Right kidney (tissue), 1 donor: ENCODE data around the gene STAG2.

Experiments
- DNase-seq: peaks from one replicate; pipeline ENCODE4 v3.0.0-alpha.2; 2016

The STAG2 gene

DNA sequence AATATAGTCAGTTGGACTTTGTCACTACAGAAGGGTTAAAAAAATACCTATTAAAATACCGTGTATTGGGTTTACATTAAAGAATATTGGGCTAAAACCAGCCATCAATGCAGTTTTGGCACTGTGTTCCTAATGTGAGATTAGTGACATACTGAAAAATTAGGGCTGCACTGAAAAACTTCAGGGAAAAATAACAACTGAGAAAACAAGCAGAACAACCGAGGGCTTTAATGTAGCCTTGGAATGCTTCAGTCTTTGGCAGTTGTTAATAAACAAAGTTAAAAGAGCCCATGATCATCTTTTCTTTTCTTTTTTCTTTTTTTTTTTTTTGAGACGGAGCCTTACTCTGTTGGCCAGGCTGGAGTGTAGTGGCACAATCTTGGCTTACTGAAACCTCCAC lies 12.4 kb downstream of the STAG2 start:
- DNase-seq, result no peak

DNA sequence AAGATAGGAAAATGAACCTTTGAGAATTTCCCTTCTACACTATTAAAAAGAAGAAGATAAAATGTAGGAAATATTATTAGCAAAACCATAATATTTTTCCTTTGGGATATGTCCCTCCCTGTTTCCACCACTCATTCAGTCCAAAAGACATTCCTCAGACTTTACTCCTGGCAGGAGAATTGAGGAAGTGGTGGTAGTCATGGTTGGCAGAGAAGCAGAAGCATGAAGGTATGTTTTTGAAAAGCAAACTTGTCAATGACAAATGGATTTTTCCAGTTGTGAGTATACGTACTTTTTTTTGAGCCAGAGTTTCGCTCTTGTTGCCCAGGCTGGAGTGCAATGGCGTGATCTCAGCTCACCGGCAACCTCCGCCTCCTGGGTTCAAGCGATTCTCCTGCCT lies 13.7 kb downstream of the STAG2 start:
- no peak for DNase-seq

- no peak for DNase-seq
Observed at GRCh38 chrX:123976706-123977316, 15.3 kb downstream of the STAG2 start.

DNA sequence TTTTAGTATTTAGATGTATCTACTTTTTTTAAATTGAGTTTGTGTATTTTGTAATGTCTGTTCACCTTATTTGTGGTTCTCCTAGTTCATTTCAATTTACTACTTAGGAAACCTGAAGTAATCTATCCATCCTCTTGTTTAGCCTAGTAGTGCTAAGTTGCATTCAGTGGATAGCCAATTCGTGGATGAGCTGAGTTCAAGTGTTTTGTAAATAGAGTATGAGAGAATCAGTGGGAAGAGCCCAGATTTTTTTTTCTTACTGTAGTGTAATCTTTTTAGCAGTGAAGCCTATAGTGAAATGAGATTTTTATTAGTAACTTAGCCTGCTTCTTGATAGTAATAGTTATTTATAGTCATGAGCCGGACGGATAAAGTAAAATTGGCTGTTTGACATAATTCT lies 21.7 kb downstream of the STAG2 start:
- no peak for DNase-seq

DNA sequence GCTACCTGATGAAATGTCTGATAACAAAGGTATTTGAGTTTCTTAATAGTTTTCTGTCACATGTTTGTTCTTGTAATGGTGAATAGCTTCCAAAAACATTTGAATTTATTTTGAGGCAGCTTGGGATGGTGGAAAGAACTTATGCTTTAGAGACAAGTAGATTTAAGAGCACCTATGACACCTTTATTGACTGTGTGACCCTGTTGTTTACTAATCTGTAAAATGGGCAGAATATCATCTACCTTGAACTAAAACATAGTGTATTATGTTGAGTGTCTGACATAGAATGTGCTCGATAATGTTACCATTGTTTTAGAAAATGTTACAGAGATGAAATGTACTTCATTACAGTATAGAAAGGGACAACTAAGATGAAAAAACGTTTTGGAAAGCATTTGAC lies 24.9 kb downstream of the STAG2 start:
- DNase-seq, result no peak

GRCh38 chrX:123988423-123989111 lies 27.1 kb downstream of the STAG2 start:
- DNase-seq, result no peak

- no peak for DNase-seq
Observed at GRCh38 chrX:123989235-123989634, 27.7 kb downstream of the STAG2 start.

DNA sequence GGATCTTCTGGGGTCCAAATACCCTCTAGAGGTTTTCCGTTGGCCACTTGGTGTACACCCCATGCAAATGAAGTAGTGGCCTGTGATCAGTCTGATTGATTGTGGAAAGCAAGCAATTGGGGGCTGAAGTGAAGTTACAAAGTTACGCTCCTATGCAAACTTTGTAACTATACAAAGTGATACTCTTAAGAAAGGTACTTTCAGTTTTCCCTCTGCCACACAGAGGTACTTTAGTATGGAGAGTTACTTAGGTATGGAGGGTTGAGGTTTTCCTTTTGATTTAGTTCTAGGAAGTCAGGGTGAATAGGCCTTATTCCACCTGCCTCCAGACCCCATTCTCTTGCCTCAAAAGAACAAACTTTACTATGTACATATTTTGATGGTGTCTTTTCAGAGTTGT lies 28.7 kb downstream of the STAG2 start:
- no peak for DNase-seq

GRCh38 chrX:123990602-123991001 lies 29.1 kb downstream of the STAG2 start:
- DNase-seq, result no peak

DNA sequence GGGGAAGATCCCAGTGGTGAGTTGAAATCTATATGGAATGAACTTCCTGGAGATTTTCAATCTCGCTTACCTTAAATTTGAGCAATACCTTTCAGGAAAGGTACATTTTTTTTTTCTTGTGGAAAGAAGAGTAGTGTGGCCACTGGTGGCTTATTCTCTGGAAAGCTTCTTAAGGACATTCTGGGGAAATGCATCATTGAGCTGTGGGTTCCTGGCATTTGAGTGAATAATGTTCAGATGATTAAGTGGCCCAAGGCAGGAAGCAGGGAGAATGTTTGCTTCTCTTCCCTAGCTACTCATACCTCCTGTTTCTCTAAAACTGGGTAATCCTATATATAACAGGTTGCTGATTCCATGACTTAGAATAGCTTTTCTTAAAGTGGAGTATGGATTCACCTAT lies 31.8 kb downstream of the STAG2 start:
- no peak for DNase-seq

GRCh38 chrX:123993904-123994635 lies 32.6 kb downstream of the STAG2 start:
- no peak for DNase-seq

GRCh38 chrX:123994730-123995129 lies 33.2 kb downstream of the STAG2 start:
- no peak for DNase-seq

DNA sequence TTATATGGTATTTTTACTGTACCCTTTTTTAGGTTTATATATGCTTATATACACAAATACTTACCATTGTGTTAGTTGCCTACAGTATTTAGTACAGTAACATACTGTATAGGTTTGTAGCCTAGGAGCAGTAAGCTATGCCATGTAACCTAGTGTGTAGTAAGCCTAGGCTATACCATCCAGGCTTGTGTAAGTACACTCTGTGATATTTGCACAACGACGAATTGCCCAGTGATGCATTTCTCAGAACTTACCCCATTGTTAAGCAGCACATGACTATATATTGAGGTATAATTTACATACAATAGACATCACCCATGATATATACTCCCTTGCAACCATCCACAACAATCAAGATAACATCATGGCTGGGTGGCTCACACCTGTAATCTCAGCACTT lies 40.1 kb downstream of the STAG2 start:
- DNase-seq, result no peak

DNA sequence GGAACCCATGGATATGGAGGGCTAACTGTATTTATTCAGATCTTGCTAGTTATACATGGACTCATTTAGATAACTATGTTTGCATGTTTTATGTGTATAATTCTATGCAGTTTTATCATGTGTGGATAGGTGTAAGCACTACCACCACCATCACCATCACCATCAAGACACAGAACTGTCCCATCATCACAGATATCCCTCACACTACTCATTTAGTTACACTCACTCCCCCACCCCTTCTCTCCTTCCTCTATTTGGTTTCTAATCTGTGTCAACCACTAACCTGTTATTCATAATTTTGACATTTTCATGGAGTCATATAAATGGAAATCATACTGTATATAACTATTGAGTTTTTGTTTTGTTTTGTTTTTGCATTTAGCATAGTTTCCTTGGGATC lies 43.7 kb downstream of the STAG2 start:
- no peak for DNase-seq

DNA sequence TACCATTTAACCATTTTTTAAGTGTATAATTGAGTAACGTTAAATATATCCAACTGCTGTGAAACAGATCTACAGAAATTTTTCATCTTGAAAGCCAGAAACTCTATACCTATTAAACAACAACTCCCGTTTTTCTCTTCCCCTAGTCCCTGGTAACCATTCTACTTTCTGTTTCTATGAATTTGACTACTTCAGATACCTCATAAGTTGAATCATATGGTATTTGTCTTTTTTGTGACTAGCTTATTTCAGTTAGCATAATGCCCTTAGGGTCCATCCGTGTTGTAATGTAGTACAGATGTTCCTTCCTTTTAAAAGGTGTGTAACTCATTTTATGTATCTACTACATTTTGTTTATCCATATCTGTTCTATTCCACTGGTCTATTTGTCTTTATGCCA lies 48.7 kb downstream of the STAG2 start:
- no peak for DNase-seq

DNA sequence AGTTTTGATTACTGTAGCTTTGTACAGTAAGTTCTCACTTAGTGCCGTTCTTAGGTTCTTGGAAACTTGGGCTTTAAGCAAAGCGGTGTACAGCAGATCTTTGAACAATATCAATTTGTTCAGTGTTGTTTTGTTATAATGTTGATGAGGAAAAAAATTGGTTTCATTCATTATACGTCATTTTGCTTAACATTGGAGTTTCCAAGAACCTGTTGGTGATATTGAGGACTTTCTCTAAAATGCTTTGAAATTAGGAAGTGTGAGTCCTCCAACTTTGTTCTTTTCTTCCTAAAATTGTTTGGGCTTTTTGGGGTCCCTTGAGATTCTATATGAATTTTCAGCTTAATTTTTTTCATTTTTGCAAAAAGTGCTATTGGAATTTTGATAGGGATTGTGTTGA lies 49.1 kb downstream of the STAG2 start:
- DNase-seq, result no peak

GRCh38 chrX:124015721-124016120 lies 54.2 kb downstream of the STAG2 start:
- no peak for DNase-seq

DNA sequence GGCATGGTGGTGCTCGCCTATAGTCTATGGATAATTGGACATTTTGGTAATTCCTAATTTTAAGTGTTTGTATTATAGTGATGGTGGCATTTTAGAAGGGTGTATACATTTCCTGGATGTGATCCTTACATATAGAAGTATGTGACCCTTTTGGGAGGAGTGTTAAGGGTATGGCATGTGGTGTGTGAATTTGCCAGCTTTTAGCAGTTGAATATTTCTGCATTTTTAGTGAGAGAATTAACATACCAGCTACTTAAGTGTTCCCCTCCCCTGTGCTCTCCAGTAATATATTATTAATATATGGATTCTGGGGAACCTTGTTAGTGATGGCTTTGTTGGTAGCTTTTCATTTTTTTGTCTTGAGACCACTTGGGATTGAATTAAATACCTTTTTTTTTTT lies 55.3 kb downstream of the STAG2 start:
- DNase-seq, result no peak

- no peak for DNase-seq
Observed at GRCh38 chrX:124018023-124018422, 56.5 kb downstream of the STAG2 start.

DNA sequence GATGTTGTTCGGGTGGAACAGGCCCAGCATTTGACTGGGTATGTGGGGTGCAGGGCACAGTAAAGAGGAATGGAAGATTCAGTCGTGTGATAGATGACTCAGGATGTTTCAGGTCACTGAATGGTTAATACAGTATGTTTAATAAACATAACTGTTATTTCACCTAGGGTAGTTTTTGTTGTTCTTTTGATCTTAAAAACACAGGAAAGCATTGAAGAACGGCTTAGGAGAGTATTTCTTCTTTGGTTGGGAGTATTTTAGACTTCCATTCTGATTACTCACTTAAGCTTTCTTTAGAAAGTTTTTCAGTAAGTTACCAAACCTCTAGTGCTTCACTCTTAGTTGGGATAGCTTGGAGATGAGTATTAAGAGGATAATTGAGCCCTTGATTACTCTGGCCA lies 62.3 kb downstream of the STAG2 start:
- DNase-seq, result no peak

GRCh38 chrX:124026529-124026928 lies 65.0 kb downstream of the STAG2 start:
- no peak for DNase-seq

GRCh38 chrX:124028182-124028581 lies 66.7 kb downstream of the STAG2 start:
- DNase-seq, result no peak

DNA sequence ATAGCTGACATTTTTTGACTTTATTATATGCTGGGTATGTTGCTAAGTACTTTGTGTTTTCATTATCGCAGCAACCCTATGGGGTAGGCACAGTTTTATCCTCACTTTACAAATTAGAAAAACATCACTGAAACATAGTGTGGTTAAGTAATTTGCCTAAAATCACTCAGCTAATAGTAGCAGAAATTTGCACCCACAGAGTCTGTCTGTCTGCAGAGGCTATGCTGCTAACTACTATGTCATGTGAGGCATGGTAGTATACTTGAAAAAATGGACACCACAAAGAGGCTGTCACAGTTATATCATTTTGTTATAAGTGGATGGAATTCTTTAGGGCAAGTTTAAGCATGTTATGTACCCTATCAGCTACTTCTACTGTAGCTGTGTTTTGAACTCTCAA lies 69.0 kb downstream of the STAG2 start:
- no peak for DNase-seq

GRCh38 chrX:124033821-124034220 lies 72.3 kb downstream of the STAG2 start:
- DNase-seq, result no peak
